NCI-H2196 treated with DMSO at 0.1 percent for 48 hours (cell line): ENCODE measurements around the gene IWS1.

Experiments
- DNase-seq: peaks from one replicate; lab custom pipeline; 2025; ENCODE audit not compliant: unreplicated experiment; lab: John Stamatoyannopoulos, UW

The IWS1 gene

GRCh38 chr2:127506510-127506909 is 19.8 kb downstream of the IWS1 start:
- no peak for DNase-seq

GRCh38 chr2:127504552-127505430 is 21.5 kb downstream of the IWS1 start:
- DNase-seq = no peak

GRCh38 chr2:127503491-127503890 is 22.8 kb downstream of the IWS1 start:
- DNase-seq = no peak

GRCh38 chr2:127498386-127498785 is 27.9 kb downstream of the IWS1 start:
- no peak for DNase-seq

- no peak for DNase-seq
Measured at GRCh38 chr2:127490283-127490682, 36.0 kb downstream of the IWS1 start.

GRCh38 chr2:127486247-127487058 is 39.8 kb downstream of the IWS1 start:
- DNase-seq = no peak

GRCh38 chr2:127485694-127486071 is 40.6 kb downstream of the IWS1 start:
- DNase-seq = no peak

GRCh38 chr2:127485051-127485693 is 41.1 kb downstream of the IWS1 start:
- no peak for DNase-seq

GRCh38 chr2:127482031-127482430 is 44.3 kb downstream of the IWS1 start:
- no peak for DNase-seq

- DNase-seq = no peak
Measured at GRCh38 chr2:127479866-127480743, 46.2 kb downstream of the IWS1 start.

GRCh38 chr2:127479219-127479825 is 47.0 kb downstream of the IWS1 start:
- peak; percentile 37 for DNase-seq

GRCh38 chr2:127475788-127476187 is 50.5 kb downstream of the IWS1 start:
- DNase-seq = no peak

- DNase-seq = no peak
Measured at GRCh38 chr2:127472268-127472667, 54.0 kb downstream of the IWS1 start.

GRCh38 chr2:127471286-127471988 is 54.9 kb downstream of the IWS1 start:
- no peak for DNase-seq

GRCh38 chr2:127469974-127470373 is 56.3 kb downstream of the IWS1 start:
- DNase-seq = no peak

GRCh38 chr2:127469051-127469450 is 57.2 kb downstream of the IWS1 start:
- DNase-seq = no peak

- DNase-seq = no peak
Measured at GRCh38 chr2:127465258-127465657, 61.0 kb downstream of the IWS1 start.

- no peak for DNase-seq
Measured at GRCh38 chr2:127464470-127465257, 61.6 kb downstream of the IWS1 start.
